Neural cell (in vitro differentiated cells): Measurements from ENCODE around the gene LIPC.

ENCODE experiments used
- EP300 ChIP-seq: fragments of 450-650 bp; conservative IDR thresholded peaks from 2 replicates; pipeline ENCODE4 v1.6.1; 2014; ENCODE audit warnings: antibody characterized with exemption, mild to moderate bottlenecking, moderate library complexity; ENCODE audit not compliant: poor library complexity, severe bottlenecking
- EZH2 ChIP-seq: fragments of 200-600, 300-800 bp; shearing (Covaris generic), sonication (generic); IDR thresholded peaks from 2 replicates; pipeline ENCODE4 v1.6.1; 2014; ENCODE audit warnings: antibody characterized with exemption, low read length, borderline replicate concordance, mild to moderate bottlenecking; ENCODE audit not compliant: insufficient read depth, poor library complexity, severe bottlenecking
- MXI1 ChIP-seq: fragments of 450-650 bp; conservative IDR thresholded peaks from 2 replicates; pipeline ENCODE4 v1.6.1; 2014; ENCODE audit warnings: antibody characterized with exemption, mild to moderate bottlenecking; ENCODE audit not compliant: poor library complexity, severe bottlenecking
- POLR2AphosphoS5 ChIP-seq: IDR thresholded peaks from 2 replicates; pipeline ENCODE4 v1.6.1; 2012
- RAD21 ChIP-seq: fragments of 450-650 bp; conservative IDR thresholded peaks from 2 replicates; pipeline ENCODE4 v1.6.1; 2014; ENCODE audit warnings: antibody characterized with exemption, mild to moderate bottlenecking, moderate library complexity
- SMC3 ChIP-seq: fragments of 450-650 bp; conservative IDR thresholded peaks from 2 replicates; pipeline ENCODE4 v1.6.1; 2014; ENCODE audit warnings: antibody characterized with exemption, mild to moderate bottlenecking, moderate library complexity; ENCODE audit not compliant: poor library complexity
- TAF1 ChIP-seq: IDR thresholded peaks from 2 replicates; pipeline ENCODE4 v1.6.1; 2012; ENCODE audit warnings: low read depth
- TF ChIP-seq, protein P1 (sequence below): fragments of 450-650 bp; IDR thresholded peaks from 2 replicates; pipeline ENCODE4 v1.5.1; 2014; ENCODE audit warnings: antibody characterized with exemption, mild to moderate bottlenecking, moderate library complexity; ENCODE audit not compliant: poor library complexity, severe bottlenecking
- TF ChIP-seq, protein P2 (sequence below): IDR thresholded peaks from 2 replicates; pipeline ENCODE4 v1.6.1; 2012; ENCODE audit warnings: borderline replicate concordance

DNA sequence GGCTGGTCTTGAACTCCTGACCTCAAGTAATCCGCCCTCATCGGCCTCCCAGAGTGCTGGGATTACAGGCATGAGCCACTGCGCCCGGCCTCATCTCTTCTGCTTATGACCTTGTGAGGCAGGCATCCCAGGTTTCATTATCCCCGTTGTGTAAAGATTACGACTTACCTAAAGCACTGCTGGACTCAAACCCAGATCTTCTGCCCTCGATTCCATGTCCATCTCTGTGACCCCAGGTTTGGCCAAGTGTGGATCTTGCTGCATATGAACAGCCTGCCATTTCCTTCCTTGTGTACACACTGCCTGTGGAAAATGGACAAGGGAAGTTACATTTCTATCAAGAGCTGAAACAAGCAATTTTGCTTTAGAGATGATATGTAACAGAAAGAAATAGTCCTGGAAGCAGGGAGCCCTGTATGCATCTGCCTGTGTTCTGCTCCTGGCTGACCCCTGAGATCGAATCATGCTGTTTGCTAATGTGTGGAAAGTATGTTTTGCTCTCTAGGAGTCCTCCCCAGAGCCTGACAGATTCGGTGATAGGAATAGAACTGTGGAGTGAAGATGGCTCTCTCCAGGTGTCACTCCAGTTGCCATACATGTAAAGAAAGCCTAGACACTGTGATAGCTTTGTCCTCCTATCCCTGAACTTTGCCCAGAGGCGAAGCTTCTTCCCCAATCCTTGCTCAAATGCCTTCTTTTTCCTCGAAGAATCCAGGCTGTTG, 11.8 kb upstream of the LIPC start:
- TF ChIP-seq, protein P1, sequence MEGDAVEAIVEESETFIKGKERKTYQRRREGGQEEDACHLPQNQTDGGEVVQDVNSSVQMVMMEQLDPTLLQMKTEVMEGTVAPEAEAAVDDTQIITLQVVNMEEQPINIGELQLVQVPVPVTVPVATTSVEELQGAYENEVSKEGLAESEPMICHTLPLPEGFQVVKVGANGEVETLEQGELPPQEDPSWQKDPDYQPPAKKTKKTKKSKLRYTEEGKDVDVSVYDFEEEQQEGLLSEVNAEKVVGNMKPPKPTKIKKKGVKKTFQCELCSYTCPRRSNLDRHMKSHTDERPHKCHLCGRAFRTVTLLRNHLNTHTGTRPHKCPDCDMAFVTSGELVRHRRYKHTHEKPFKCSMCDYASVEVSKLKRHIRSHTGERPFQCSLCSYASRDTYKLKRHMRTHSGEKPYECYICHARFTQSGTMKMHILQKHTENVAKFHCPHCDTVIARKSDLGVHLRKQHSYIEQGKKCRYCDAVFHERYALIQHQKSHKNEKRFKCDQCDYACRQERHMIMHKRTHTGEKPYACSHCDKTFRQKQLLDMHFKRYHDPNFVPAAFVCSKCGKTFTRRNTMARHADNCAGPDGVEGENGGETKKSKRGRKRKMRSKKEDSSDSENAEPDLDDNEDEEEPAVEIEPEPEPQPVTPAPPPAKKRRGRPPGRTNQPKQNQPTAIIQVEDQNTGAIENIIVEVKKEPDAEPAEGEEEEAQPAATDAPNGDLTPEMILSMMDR = no peak
- TF ChIP-seq POLR2AphosphoS5 (no peak), TAF1 (no peak), RAD21 (no peak), EP300 (no peak), SMC3 (no peak), EZH2 (no peak), MXI1 (no peak)
- TF ChIP-seq, protein P2, sequence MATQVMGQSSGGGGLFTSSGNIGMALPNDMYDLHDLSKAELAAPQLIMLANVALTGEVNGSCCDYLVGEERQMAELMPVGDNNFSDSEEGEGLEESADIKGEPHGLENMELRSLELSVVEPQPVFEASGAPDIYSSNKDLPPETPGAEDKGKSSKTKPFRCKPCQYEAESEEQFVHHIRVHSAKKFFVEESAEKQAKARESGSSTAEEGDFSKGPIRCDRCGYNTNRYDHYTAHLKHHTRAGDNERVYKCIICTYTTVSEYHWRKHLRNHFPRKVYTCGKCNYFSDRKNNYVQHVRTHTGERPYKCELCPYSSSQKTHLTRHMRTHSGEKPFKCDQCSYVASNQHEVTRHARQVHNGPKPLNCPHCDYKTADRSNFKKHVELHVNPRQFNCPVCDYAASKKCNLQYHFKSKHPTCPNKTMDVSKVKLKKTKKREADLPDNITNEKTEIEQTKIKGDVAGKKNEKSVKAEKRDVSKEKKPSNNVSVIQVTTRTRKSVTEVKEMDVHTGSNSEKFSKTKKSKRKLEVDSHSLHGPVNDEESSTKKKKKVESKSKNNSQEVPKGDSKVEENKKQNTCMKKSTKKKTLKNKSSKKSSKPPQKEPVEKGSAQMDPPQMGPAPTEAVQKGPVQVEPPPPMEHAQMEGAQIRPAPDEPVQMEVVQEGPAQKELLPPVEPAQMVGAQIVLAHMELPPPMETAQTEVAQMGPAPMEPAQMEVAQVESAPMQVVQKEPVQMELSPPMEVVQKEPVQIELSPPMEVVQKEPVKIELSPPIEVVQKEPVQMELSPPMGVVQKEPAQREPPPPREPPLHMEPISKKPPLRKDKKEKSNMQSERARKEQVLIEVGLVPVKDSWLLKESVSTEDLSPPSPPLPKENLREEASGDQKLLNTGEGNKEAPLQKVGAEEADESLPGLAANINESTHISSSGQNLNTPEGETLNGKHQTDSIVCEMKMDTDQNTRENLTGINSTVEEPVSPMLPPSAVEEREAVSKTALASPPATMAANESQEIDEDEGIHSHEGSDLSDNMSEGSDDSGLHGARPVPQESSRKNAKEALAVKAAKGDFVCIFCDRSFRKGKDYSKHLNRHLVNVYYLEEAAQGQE = no peak
